Keratinocyte (primary cell): ENCODE data around the gene ATF5. TPM values are rescaled to one million over a fixed set of nuclear protein-coding genes. Genes with fewer than 3 reads are reported as not detected.

Source experiments
- DNase-seq: peaks from one replicate; pipeline ENCODE4 v3.0.0-alpha.2; 2011; ENCODE audit warnings: low read depth, missing footprints, low spot score
- FAIRE-seq: peaks from 2 replicates; lab custom pipeline; 2011; peaks lifted over from hg19 to GRCh38; lab: Jason Lieb, UNC
- H2AFZ ChIP-seq: 2 replicates; pipeline ENCODE4 v1.6.0; 2012; ENCODE audit warnings: low read length, control low read depth, inconsistent platforms; ENCODE audit not compliant: control insufficient read depth
- H3K27ac ChIP-seq: 2 replicates; pipeline ENCODE4 v1.5.1; 2011; ENCODE audit warnings: low read length; ENCODE audit not compliant: control insufficient read depth, insufficient read depth
- H3K27me3 ChIP-seq: 3 replicates; pipeline ENCODE4 v1.6.0; 2011; ENCODE audit warnings: low read length; ENCODE audit not compliant: control insufficient read depth, insufficient read depth; ENCODE audit errors: extremely low read depth
- H3K36me3 ChIP-seq, 2 experiments: 2 replicates in 1 of 2; 3 replicates in 1 of 2; pipeline ENCODE4 v1.5.1; 2011; ENCODE audit warnings: low read length in 2 of 2, mild to moderate bottlenecking in 1 of 2; ENCODE audit not compliant: control insufficient read depth in 2 of 2, insufficient read depth in 2 of 2; ENCODE audit errors: extremely low read depth in 1 of 2
- H3K4me1 ChIP-seq: 3 replicates; pipeline ENCODE4 v1.5.1; 2011; ENCODE audit warnings: low read length; ENCODE audit not compliant: control insufficient read depth, insufficient read depth; ENCODE audit errors: extremely low read depth
- H3K4me2 ChIP-seq: 3 replicates; pipeline ENCODE4 v1.6.0; 2011; ENCODE audit warnings: low read depth, low read length; ENCODE audit not compliant: control insufficient read depth, insufficient read depth; ENCODE audit errors: extremely low read depth
- H3K4me3 ChIP-seq, 3 experiments: fragments of 200-600 bp in 1 of 3; sonication (generic) in 1 of 3; 2 replicates in 2 of 3; 3 replicates in 1 of 3; pipeline ENCODE4 v1.5.1; 2011 to 2016; ENCODE audit warnings: low read length in 3 of 3, mild to moderate bottlenecking in 3 of 3, control low read depth in 2 of 3, inconsistent platforms in 1 of 3, low read depth in 1 of 3, mixed read lengths in 1 of 3, mixed run types in 1 of 3, moderate library complexity in 1 of 3; ENCODE audit not compliant: control insufficient read depth in 2 of 3, insufficient read depth in 2 of 3; ENCODE audit errors: extremely low read depth in 1 of 3
- H3K79me2 ChIP-seq: 2 replicates; pipeline ENCODE4 v1.6.0; 2012; ENCODE audit warnings: low read length; ENCODE audit not compliant: control insufficient read depth, insufficient read depth
- H3K9ac ChIP-seq: 3 replicates; pipeline ENCODE4 v1.6.0; 2011; ENCODE audit warnings: low read length; ENCODE audit not compliant: control insufficient read depth, insufficient read depth; ENCODE audit errors: extremely low read depth
- H3K9me1 ChIP-seq: 3 replicates; pipeline ENCODE4 v1.6.0; 2011; ENCODE audit warnings: low read length; ENCODE audit not compliant: control insufficient read depth, insufficient read depth; ENCODE audit errors: extremely low read depth
- H3K9me3 ChIP-seq: 2 replicates; pipeline ENCODE4 v1.5.1; 2012; ENCODE audit warnings: low read depth, low read length; ENCODE audit not compliant: control insufficient read depth
- H4K20me1 ChIP-seq: 3 replicates; pipeline ENCODE4 v1.6.0; 2011; ENCODE audit warnings: low read length; ENCODE audit not compliant: control insufficient read depth, insufficient read depth; ENCODE audit errors: extremely low read depth
- CTCF ChIP-seq, 3 experiments: IDR thresholded peaks in 1 of 3; conservative IDR thresholded peaks in 1 of 3; optimal IDR thresholded peaks in 1 of 3; 2 replicates in 2 of 3; 3 replicates in 1 of 3; pipeline versions ENCODE3 to v1.5.1; 2011; ENCODE audit warnings: low read length in 3 of 3, mild to moderate bottlenecking in 3 of 3, moderate library complexity in 2 of 3, control low read depth in 1 of 3, inconsistent platforms in 1 of 3; ENCODE audit not compliant: insufficient read depth in 2 of 3; ENCODE audit errors: extremely low read depth in 1 of 3
- EZH2 ChIP-seq: IDR thresholded peaks from one replicate; pipeline ENCODE4 v1.6.1; 2012; ENCODE audit warnings: inconsistent platforms, mild to moderate bottlenecking, low read length, moderate library complexity
- dilution Hi-C: fragments of 300-500 bp; cut with MboI; formaldehyde crosslinking; loops from one replicate; pipeline ENCODE4 v1.7.0; 2020; ENCODE audit warnings: low sequenced_read_pairs; ENCODE audit not compliant: extremely low pct_ligation_motif_present
- polyA plus RNA-seq, 5 experiments: library from polyadenylated mRNA; depleted of rRNA in 3 of 5; stranded (reverse) in 3 of 5; stranded (forward) in 1 of 5; unstranded in 1 of 5; fragments of >200 nt; gene quantifications; 1 replicate in 1 of 5; 2 replicates in 3 of 5; 3 replicates in 1 of 5; pipeline versions ENCODE4 v1.2.1 to v1.2.3, GENCODE V29; 2011 to 2012; ENCODE audit warnings: missing spikeins in 2 of 5, low read depth in 1 of 5, low replicate concordance in 1 of 5

The ATF5 gene
- polyA plus RNA-seq, 1 donor (not counting 4 experiments of a cell fraction or from before 2014, with no cell fraction given): 6.0 TPM

GRCh38 chr19:49890349-49891311 lies 38.4 kb upstream of the ATF5 start:
- Histone ChIP-seq H3K9me1 (no peaks in the 10 kb centered on the region), H3K4me2 (peak overlapping the region; percentile 58), H4K20me1 (no peaks in the 10 kb centered on the region), H2AFZ (peak overlapping the region; percentile 58), H3K9me3 (no peaks in the 10 kb centered on the region), H3K27me3 (peaks cover 12% of the 10 kb centered on the region), H3K4me1 (peaks cover 2% of the 10 kb centered on the region), H3K79me2 (no peaks in the 10 kb centered on the region), H3K4me3 (peak overlapping the region in 1 of 3 experiments; percentile 12), H3K27ac (no peak overlapping the region), H3K9ac (no peak overlapping the region), H3K36me3 (no peaks in the 10 kb centered on the region)
- no peak for DNase-seq
- dilution Hi-C loops: no loop called here
- TF ChIP-seq CTCF (optimal IDR thresholded peaks at IDR 0.05 in 1 of 3, IDR thresholded peaks at IDR 0.05 in 1 of 3, conservative IDR thresholded peaks at IDR 0.05 in 1 of 3; ENCODE audit: extremely low read depth in 1 of 3, insufficient read depth in 2 of 3, low read length in 3 of 3) (peak in 1 of 3 experiments; percentile 6), EZH2 (no peak)
- no peak for FAIRE-seq

DNA sequence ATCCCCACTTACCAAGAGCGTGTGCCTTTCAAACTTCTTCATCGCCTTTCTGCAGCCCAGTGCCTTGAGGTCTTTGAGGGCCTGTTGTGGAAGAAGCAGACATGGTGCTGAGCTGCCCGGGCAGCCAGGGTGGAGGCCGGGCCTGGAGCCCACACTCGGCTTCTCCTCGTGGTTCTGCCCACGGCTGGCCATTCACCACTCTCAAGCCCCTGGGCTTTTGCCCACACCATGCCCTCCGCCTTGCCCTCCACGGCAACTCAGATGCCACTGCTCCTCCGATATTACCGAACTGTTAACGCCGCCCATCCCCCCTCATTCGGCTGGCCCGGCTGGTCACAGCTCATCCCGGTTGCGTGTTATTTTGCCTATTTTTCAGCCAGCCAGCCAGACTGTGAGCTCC lies 37.6 kb upstream of the ATF5 start:
- dilution Hi-C loops: no loop called here

More for the DNA sequence above, 37.6 kb upstream of the ATF5 start:
- no peaks in the 10 kb centered on the region for H3K9me3 ChIP-seq
- H3K27ac ChIP-seq: no peak overlapping the region
- H3K79me2 ChIP-seq: no peaks in the 10 kb centered on the region
- H3K9me1 ChIP-seq: no peaks in the 10 kb centered on the region
- TF ChIP-seq EZH2 (no peak), CTCF (optimal IDR thresholded peaks at IDR 0.05 in 1 of 3, IDR thresholded peaks at IDR 0.05 in 1 of 3, conservative IDR thresholded peaks at IDR 0.05 in 1 of 3; ENCODE audit: extremely low read depth in 1 of 3, insufficient read depth in 2 of 3, low read length in 3 of 3) (no peak)
- no peak overlapping the region for H3K4me3 ChIP-seq
- peaks cover 17% of the 10 kb centered on the region for H3K27me3 ChIP-seq
- H3K4me1 ChIP-seq: peaks cover 2% of the 10 kb centered on the region
- no peak overlapping the region for H3K9ac ChIP-seq
- no peak overlapping the region for H2AFZ ChIP-seq
- H3K4me2 ChIP-seq: no peak overlapping the region
- H3K36me3 ChIP-seq: no peaks in the 10 kb centered on the region
- no peak for FAIRE-seq
- no peak for DNase-seq
- H4K20me1 ChIP-seq: no peaks in the 10 kb centered on the region
